ENCODE results near the gene MAFG. TPM values are rescaled to one million over a fixed set of nuclear protein-coding genes. Genes with fewer than 3 reads are reported as not detected.
A peak's percentile ranks its signal among the peaks of the same experiment; 100 is the strongest.

The MAFG gene
- total RNA-seq, 5 donors from 2014 or later (not counting 1 experiment from before 2014, with no cell fraction given), result 10.6 to 24.8 (median 18.8) TPM

DNA sequence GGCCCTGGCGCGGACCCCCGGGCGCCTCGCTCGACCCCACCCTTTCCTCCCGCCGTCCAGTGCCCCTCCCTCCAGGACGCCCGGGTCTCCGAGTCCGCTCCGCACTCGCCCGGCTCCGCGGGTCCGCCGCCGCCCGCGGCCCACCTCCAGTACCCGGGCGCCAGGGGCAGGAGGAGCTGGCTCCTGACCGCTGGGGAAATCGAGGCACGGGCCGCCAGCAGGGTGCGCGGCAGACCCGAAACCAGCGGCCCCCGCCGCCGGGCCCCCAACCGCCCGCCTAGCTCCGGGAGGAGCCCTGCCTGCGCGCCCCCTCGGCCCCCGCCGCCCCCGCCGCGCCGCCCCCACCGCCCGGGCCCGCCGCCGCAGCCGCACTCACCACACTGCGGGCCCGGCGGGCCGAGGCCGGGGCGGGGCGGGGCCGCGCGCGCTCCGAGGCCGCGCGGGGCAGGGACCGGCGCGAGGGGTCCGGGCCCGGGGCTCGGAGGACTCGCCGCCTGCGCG lies 333 bp downstream of the MAFG start:
- H3K4me1 ChIP-seq (ENCODE audit: control insufficient read depth in 1 of 2, extremely low read depth in 1 of 2, insufficient read depth in 2 of 2, low read length in 2 of 2), result peaks cover 23 to 48% of the 10 kb centered on the region in 2 experiments
- H3K27me3 Mint-ChIP-seq, result peaks cover 0 to 24% of the 10 kb centered on the region in 2 donors
- peaks cover 21 to 37% (median 22%) of the 10 kb centered on the region in 3 donors for H3K4me1 Mint-ChIP-seq
- H3K9me3 Mint-ChIP-seq, result no peaks in the 10 kb centered on the region
- ATAC-seq (replicated peaks in 1 of 4), result peak; percentile 46 to 49 (median 48)
- under 1% methylated on average over 63 of the region's 78 CpGs for WGBS (ENCODE audit: insufficient coverage)
- peaks cover 2% of the 10 kb centered on the region in 2 donors for H3K36me3 ChIP-seq (ENCODE audit: control insufficient read depth in 2 of 2, extremely low read depth in 1 of 2, insufficient read depth in 1 of 2, low read length in 1 of 2)
- peaks cover 2 to 39% of the 10 kb centered on the region in 2 experiments for H3K27me3 ChIP-seq (replicated peaks in 1 of 2; ENCODE audit: control insufficient read depth in 2 of 2, extremely low read depth in 1 of 2, insufficient read depth in 2 of 2, low read length in 1 of 2)
- peak overlapping the region; percentile 56 to 58 for H3K4me3 ChIP-seq (ENCODE audit: control insufficient read depth in 1 of 2, extremely low read depth in 1 of 2, low read length in 1 of 2)
- H3K36me3 Mint-ChIP-seq, result no peaks in the 10 kb centered on the region
- ChIA-PET CTCF (interaction anchor here in 1 of 2 donors (0.5 kb wide), 1 partner anchor 17 kb away, joined by 4 read pairs; no protein-coding TSS in a partner anchor), POLR2A (no interaction called here)
- H3K4me3 Mint-ChIP-seq, result peak overlapping the region in 2 of 3 donors; percentile 70 to 90
- H3K27ac ChIP-seq (ENCODE audit: low read length), result no peak overlapping the region
- H3K27ac Mint-ChIP-seq, result no peak overlapping the region
- DNase-seq, result peak in 4 of 35 experiments; percentile 7 to 24 (median 21)
- H3K9me3 ChIP-seq, result no peaks in the 10 kb centered on the region

- Histone ChIP-seq H3K4me3 (ENCODE audit: control insufficient read depth in 1 of 2, extremely low read depth in 1 of 2, low read length in 1 of 2) (peak overlapping the region; percentile 56 to 58), H3K27me3 (replicated peaks in 1 of 2; ENCODE audit: control insufficient read depth in 2 of 2, extremely low read depth in 1 of 2, insufficient read depth in 2 of 2, low read length in 1 of 2) (peaks cover 2 to 34% of the 10 kb centered on the region in 2 experiments), H3K27ac (ENCODE audit: low read length) (peak overlapping the region; percentile 31), H3K36me3 (ENCODE audit: control insufficient read depth in 2 of 2, extremely low read depth in 1 of 2, insufficient read depth in 1 of 2, low read length in 1 of 2) (peaks cover 2 to 5% of the 10 kb centered on the region in 2 donors), H3K9me3 (no peaks in the 10 kb centered on the region), H3K4me1 (ENCODE audit: control insufficient read depth in 1 of 2, extremely low read depth in 1 of 2, insufficient read depth in 2 of 2, low read length in 2 of 2) (peaks cover 23 to 48% of the 10 kb centered on the region in 2 experiments)
- under 1% methylated on average over 45 of the region's 46 CpGs for WGBS (ENCODE audit: insufficient coverage)
- no peaks in the 10 kb centered on the region for H3K9me3 Mint-ChIP-seq
- DNase-seq (peak in 29 of 35 experiments; percentile 16 to 67 (median 39)), ATAC-seq (replicated peaks in 1 of 4) (peak; percentile 25 to 35 (median 28))
- peak overlapping the region; percentile 88 to 89 for H3K27ac Mint-ChIP-seq
- ChIA-PET POLR2A (no interaction called here), CTCF (no interaction called here)
- H3K4me1 Mint-ChIP-seq, result peaks cover 21 to 37% (median 22%) of the 10 kb centered on the region in 3 donors
- peaks cover 0 to 18% of the 10 kb centered on the region in 2 donors for H3K27me3 Mint-ChIP-seq
- peak overlapping the region; percentile 81 to 90 (median 83) for H3K4me3 Mint-ChIP-seq
- H3K36me3 Mint-ChIP-seq, result no peaks in the 10 kb centered on the region
These were observed 934 bp downstream of the MAFG start for GRCh38 chr17:81926451-81927151.

GRCh38 chr17:81925860-81926450 lies 1.6 kb downstream of the MAFG start:
- Histone ChIP-seq H3K36me3 (ENCODE audit: control insufficient read depth in 2 of 2, extremely low read depth in 1 of 2, insufficient read depth in 1 of 2, low read length in 1 of 2) (peaks cover 2 to 5% of the 10 kb centered on the region in 2 donors), H3K4me3 (ENCODE audit: control insufficient read depth in 1 of 2, extremely low read depth in 1 of 2, low read length in 1 of 2) (peak overlapping the region; percentile 56 to 58), H3K27ac (ENCODE audit: low read length) (peak overlapping the region; percentile 31), H3K27me3 (replicated peaks in 1 of 2; ENCODE audit: control insufficient read depth in 2 of 2, extremely low read depth in 1 of 2, insufficient read depth in 2 of 2, low read length in 1 of 2) (peaks cover 2 to 29% of the 10 kb centered on the region in 2 experiments), H3K4me1 (ENCODE audit: control insufficient read depth in 1 of 2, extremely low read depth in 1 of 2, insufficient read depth in 2 of 2, low read length in 2 of 2) (peaks cover 23 to 48% of the 10 kb centered on the region in 2 experiments), H3K9me3 (no peaks in the 10 kb centered on the region)
- Mint-ChIP-seq H3K4me1 (peaks cover 21 to 37% (median 22%) of the 10 kb centered on the region in 3 donors), H3K9me3 (no peaks in the 10 kb centered on the region), H3K27ac (peak overlapping the region; percentile 88 to 89), H3K4me3 (peak overlapping the region; percentile 81 to 90 (median 83)), H3K27me3 (peaks cover 0 to 14% of the 10 kb centered on the region in 2 donors), H3K36me3 (no peaks in the 10 kb centered on the region)
- ATAC-seq (replicated peaks in 1 of 4) (peak in 1 of 4 experiments; percentile 15), DNase-seq (peak in 1 of 35 experiments; percentile 35)
- CTCF ChIA-PET, result interaction anchor here in 1 of 2 donors (0.7 kb wide), 1 partner anchor 33 kb away, joined by 4 read pairs; no protein-coding TSS in a partner anchor
- POLR2A ChIA-PET, result no interaction called here
- WGBS (ENCODE audit: insufficient coverage), result 57% methylated on average over 6 of the region's 10 CpGs

GRCh38 chr17:81924557-81925532 lies 2.7 kb downstream of the MAFG start:
- WGBS (ENCODE audit: insufficient coverage), result 60% methylated on average over 17 of the region's 21 CpGs
- ChIA-PET POLR2A (interaction anchor here in 1 of 2 donors (0.5 to 0.6 kb wide), 2 partner anchors 28 to 1621 kb away, joined by 3 to 5 read pairs; no protein-coding TSS in a partner anchor), CTCF (interaction anchor here in 1 of 2 donors (0.7 kb wide), 1 partner anchor 35 kb away, joined by 4 read pairs; no protein-coding TSS in a partner anchor)
- peaks cover 21 to 37% (median 22%) of the 10 kb centered on the region in 3 donors for H3K4me1 Mint-ChIP-seq
- H3K4me3 Mint-ChIP-seq, result peak overlapping the region; percentile 62 to 90 (median 83)
- Histone ChIP-seq H3K4me1 (ENCODE audit: control insufficient read depth in 1 of 2, extremely low read depth in 1 of 2, insufficient read depth in 2 of 2, low read length in 2 of 2) (peaks cover 23 to 48% of the 10 kb centered on the region in 2 experiments), H3K27ac (ENCODE audit: low read length) (no peak overlapping the region), H3K9me3 (no peaks in the 10 kb centered on the region), H3K4me3 (ENCODE audit: control insufficient read depth in 1 of 2, extremely low read depth in 1 of 2, low read length in 1 of 2) (peak overlapping the region in 1 of 2 donors; percentile 10), H3K27me3 (replicated peaks in 1 of 2; ENCODE audit: control insufficient read depth in 2 of 2, extremely low read depth in 1 of 2, insufficient read depth in 2 of 2, low read length in 1 of 2) (peaks cover 2 to 19% of the 10 kb centered on the region in 2 experiments), H3K36me3 (ENCODE audit: control insufficient read depth in 2 of 2, extremely low read depth in 1 of 2, insufficient read depth in 1 of 2, low read length in 1 of 2) (peaks cover 2 to 5% of the 10 kb centered on the region in 2 donors)
- H3K27ac Mint-ChIP-seq, result no peak overlapping the region
- peaks cover 0 to 8% of the 10 kb centered on the region in 2 donors for H3K27me3 Mint-ChIP-seq
- ATAC-seq (replicated peaks in 1 of 4), result no peak
- peak in 2 of 35 experiments; percentile 15 to 45 for DNase-seq
- no peaks in the 10 kb centered on the region for H3K36me3 Mint-ChIP-seq
- no peaks in the 10 kb centered on the region for H3K9me3 Mint-ChIP-seq

DNA sequence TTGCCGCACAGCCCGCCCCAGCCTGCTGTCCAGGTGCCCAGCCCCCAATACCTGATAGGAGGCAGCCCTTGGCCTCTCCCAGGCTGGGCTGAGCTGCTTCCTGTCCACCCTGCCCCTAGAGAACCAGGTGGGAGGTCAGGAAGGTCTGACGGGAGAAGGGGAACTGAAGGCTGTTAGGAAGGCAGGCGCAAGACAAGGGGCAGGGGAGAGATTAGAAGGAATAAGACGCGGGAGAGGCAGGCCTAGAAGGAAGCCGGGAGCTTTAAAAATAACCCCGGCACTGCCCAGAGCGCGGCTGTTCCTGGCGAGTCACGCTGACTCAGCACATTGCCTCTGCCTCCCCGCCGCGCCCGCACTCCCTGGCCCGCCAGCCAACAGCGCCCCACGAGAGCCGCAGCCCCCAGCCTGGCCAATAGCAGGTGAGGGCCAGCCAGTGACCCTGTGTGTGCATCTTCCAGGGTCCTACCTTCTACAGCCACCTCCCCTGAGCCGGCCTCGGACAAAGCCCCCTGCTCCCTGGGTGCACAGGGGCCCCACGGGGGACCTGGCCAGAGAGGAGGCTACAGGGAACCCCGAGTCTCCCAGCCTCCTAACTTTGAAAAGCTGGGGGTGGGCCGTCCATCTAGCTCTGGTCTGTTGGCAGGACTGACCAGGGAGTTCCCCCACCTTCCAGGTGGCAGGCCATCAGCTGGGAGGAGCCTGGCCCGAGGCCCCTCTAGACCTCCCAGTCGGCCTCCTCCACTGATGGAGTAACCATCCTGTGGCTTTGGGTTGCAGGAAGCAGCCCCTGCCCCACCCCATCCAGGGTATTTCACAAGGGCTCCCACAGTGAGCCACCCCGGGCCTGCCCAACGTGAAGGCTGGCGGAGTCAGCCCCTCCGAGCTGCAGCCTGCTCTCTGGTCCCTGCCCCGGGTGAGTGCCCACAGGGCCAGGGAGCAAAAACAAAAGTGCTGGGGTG lies 4.0 kb downstream of the MAFG start:
- Histone ChIP-seq H3K4me3 (ENCODE audit: control insufficient read depth in 1 of 2, extremely low read depth in 1 of 2, low read length in 1 of 2) (peak overlapping the region in 1 of 2 donors; percentile 10), H3K9me3 (no peaks in the 10 kb centered on the region), H3K27ac (ENCODE audit: low read length) (no peak overlapping the region), H3K27me3 (replicated peaks in 1 of 2; ENCODE audit: control insufficient read depth in 2 of 2, extremely low read depth in 1 of 2, insufficient read depth in 2 of 2, low read length in 1 of 2) (peaks cover 0 to 6% of the 10 kb centered on the region in 2 experiments), H3K4me1 (ENCODE audit: control insufficient read depth in 1 of 2, extremely low read depth in 1 of 2, insufficient read depth in 2 of 2, low read length in 2 of 2) (peaks cover 23 to 43% of the 10 kb centered on the region in 2 experiments), H3K36me3 (ENCODE audit: control insufficient read depth in 2 of 2, extremely low read depth in 1 of 2, insufficient read depth in 1 of 2, low read length in 1 of 2) (peaks cover 2 to 5% of the 10 kb centered on the region in 2 donors)
- Mint-ChIP-seq H3K4me3 (peak overlapping the region in 1 of 3 donors; percentile 39), H3K27me3 (peaks cover 0 to under 1% of the 10 kb centered on the region in 2 donors), H3K27ac (no peak overlapping the region), H3K36me3 (no peaks in the 10 kb centered on the region), H3K4me1 (peaks cover 22 to 39% (median 25%) of the 10 kb centered on the region in 3 donors), H3K9me3 (no peaks in the 10 kb centered on the region)
- CTCF ChIA-PET, result no interaction called here
- POLR2A ChIA-PET, result no interaction called here
- DNase-seq (peak in 1 of 35 experiments; percentile 44), ATAC-seq (replicated peaks in 1 of 4) (no peak)
- 79% methylated on average over 26 of the region's 32 CpGs for WGBS (ENCODE audit: insufficient coverage)

Data from T-cell (primary cell).